Measurements from ENCODE around the gene BSDC1.
"Not testable (repeated sequence)": the region's sequence is repeated elsewhere in the genome, so short reads cannot be mapped to it uniquely, and the experiment has no call there.

BSDC1 gene, protein sequence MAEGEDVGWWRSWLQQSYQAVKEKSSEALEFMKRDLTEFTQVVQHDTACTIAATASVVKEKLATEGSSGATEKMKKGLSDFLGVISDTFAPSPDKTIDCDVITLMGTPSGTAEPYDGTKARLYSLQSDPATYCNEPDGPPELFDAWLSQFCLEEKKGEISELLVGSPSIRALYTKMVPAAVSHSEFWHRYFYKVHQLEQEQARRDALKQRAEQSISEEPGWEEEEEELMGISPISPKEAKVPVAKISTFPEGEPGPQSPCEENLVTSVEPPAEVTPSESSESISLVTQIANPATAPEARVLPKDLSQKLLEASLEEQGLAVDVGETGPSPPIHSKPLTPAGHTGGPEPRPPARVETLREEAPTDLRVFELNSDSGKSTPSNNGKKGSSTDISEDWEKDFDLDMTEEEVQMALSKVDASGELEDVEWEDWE

GRCh38 chr1:32394141-32394889, at the start of gene BSDC1:
BSDC1 (minus strand) TSS chr1:32394441; CDS start chr1:32394414, 27 bp downstream.
- TF ChIP-seq, protein P1, sequence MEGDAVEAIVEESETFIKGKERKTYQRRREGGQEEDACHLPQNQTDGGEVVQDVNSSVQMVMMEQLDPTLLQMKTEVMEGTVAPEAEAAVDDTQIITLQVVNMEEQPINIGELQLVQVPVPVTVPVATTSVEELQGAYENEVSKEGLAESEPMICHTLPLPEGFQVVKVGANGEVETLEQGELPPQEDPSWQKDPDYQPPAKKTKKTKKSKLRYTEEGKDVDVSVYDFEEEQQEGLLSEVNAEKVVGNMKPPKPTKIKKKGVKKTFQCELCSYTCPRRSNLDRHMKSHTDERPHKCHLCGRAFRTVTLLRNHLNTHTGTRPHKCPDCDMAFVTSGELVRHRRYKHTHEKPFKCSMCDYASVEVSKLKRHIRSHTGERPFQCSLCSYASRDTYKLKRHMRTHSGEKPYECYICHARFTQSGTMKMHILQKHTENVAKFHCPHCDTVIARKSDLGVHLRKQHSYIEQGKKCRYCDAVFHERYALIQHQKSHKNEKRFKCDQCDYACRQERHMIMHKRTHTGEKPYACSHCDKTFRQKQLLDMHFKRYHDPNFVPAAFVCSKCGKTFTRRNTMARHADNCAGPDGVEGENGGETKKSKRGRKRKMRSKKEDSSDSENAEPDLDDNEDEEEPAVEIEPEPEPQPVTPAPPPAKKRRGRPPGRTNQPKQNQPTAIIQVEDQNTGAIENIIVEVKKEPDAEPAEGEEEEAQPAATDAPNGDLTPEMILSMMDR (IDR thresholded peaks at IDR 0.05; ENCODE audit: borderline replicate concordance, insufficient read depth, low read depth, low read length) = no peak

GRCh38 chr1:32441467-32441866, 47.2 kb upstream of the BSDC1 start:
- H3K4me3 ChIP-seq (ENCODE audit: low read depth, low read length) = not testable (repeated sequence)

More at GRCh38 chr1:32394141-32394889, at the start of gene BSDC1:
- H3K4me3 ChIP-seq (ENCODE audit: low read depth, low read length) = peak within 1 kb of the TSS; percentile 89

DNA sequence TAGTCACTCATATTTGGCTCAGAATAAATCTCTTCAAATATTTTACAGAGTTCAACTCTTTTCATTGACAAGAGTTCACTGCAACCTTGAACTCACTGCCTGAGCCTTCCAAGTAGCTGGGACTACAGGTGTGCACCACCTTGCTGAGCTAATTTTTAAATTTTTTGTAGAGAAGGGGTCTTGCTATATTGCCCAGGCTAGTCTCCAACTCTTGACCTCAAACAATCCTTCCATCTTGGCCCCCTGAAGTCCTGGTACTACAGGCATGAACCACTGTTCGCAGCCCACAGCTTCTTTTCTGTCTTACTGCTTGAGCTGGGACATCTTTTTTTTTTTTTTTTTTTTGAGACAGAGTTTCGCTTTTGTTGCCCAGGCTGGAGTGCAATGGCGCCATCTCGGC, 44.5 kb upstream of the BSDC1 start:
- not testable (repeated sequence) for H3K4me3 ChIP-seq (ENCODE audit: low read depth, low read length)

DNA sequence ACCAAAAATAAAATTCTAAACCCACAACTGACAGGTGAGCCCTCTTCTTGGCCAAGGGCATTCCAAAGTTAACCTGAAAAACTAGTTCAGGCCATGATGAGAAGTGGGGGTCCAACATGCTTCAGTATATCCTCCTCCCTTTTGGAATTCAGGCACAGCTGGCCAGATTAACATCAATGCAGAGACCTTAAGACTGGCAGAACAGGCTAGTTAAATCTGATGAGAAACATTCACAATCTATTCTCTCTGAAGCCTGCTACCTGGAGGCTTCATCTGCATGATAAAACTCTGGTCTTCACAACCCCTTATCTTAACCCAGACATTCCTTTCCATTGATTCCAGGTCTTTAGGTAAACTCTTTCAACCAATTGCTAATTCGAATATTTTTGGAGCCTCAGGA, 43.9 kb upstream of the BSDC1 start:
- H3K4me3 ChIP-seq (ENCODE audit: low read depth, low read length) = no peak overlapping the region
- TF ChIP-seq, protein P1 (IDR thresholded peaks at IDR 0.05; ENCODE audit: borderline replicate concordance, insufficient read depth, low read depth, low read length) = no peak

- no peak overlapping the region for H3K4me3 ChIP-seq (ENCODE audit: low read depth, low read length)
- TF ChIP-seq, protein P1 (IDR thresholded peaks at IDR 0.05; ENCODE audit: borderline replicate concordance, insufficient read depth, low read depth, low read length) = no peak
Observed at GRCh38 chr1:32431736-32432400, 37.6 kb upstream of the BSDC1 start.

DNA sequence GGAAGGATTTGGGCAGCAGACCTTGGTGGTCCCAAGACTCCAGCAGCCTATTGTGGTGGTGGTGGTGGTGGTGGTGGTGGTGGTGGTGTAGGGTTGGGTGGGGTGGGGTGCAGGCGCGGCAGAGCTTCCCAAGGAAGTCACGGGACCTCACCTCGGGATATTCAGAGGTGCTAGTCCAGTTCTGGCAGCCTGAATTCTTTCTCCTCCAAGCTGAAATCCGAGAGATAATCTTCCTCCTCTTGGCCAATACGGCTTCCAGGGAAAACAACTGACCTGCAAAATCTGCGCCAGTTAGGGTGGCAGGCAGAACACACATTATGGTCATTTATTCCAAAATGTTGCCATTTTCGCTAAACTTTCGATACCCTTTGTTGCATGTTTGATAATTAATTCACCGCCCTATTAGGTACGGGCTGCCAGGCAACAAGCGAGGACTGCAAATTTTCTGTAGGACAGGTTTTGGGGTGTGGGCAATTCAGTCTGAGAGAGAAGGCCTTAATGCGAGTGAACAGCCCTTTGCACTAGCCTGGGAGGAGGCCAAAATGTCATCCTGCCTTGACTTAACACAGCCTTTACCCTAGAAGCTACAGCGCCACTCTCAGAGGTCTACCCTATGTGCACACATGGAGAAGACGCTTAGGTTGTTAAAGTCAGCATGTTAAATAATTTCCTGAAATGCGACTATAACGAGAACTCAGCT, 33.2 kb upstream of the BSDC1 start:
- TF ChIP-seq, protein P1 (IDR thresholded peaks at IDR 0.05; ENCODE audit: borderline replicate concordance, insufficient read depth, low read depth, low read length) = no peak
- H3K4me3 ChIP-seq (ENCODE audit: low read depth, low read length) = no peak overlapping the region

GRCh38 chr1:32426489-32427255, 32.4 kb upstream of the BSDC1 start:
- TF ChIP-seq, protein P1 (IDR thresholded peaks at IDR 0.05; ENCODE audit: borderline replicate concordance, insufficient read depth, low read depth, low read length) = no peak
- H3K4me3 ChIP-seq (ENCODE audit: low read depth, low read length) = no peak overlapping the region

Measured in GM12875 (cell line).